ENCODE results near the gene UBE2J1. TPM values are rescaled to one million over a fixed set of nuclear protein-coding genes. Genes with fewer than 3 reads are reported as not detected.

UBE2J1 gene
- total RNA-seq, 1 experiment from 2014 or later, result 23.3 TPM

DNA sequence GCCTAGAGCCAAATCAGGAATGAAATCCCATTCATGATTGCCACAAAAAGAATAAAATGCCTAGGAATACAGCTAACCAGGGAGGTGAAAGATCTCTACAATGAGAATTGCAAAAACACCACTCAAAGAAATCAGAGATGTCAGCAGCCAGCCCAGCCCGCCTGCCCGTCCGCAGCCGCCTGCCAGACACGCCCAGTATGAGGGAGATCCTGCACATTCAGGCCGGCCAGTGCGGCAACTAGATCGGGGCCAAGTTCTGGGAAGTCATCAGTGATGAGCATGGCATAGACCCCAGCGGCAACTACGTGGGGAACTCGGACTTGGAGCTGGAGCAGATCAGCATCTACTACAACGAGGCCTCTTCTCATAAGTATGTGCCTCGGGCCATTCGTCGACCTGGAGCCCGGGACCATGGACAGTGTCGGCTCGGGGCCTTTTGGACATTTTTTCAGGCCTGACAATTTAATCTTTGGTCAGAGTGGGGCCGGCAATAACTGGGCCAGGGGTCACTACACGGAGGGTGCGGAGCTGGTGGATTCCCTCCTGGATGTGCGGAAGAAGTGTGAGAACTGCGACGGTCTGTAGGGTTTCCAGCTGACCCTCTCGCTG is 50.8 kb downstream of the UBE2J1 start:
- Histone ChIP-seq H3K9me2 (ENCODE audit: insufficient read depth) (no peaks in the 10 kb centered on the region), H3K4me1 (ENCODE audit: control insufficient read depth in 1 of 2, insufficient read depth in 2 of 2, low read length in 2 of 2) (peaks cover 20 to 33% of the 10 kb centered on the region in 2 experiments), H3K4me3 (replicated peaks in 1 of 2; ENCODE audit: low read depth in 1 of 2, low read length in 2 of 2) (no peak overlapping the region), H3K9me3 (ENCODE audit: control insufficient read depth in 1 of 2, insufficient read depth in 1 of 2, low read depth in 1 of 2, low read length in 2 of 2) (no peaks in the 10 kb centered on the region; a peak in 1 of 4 replicates), H3K27me3 (ENCODE audit: insufficient read depth, low read length) (peaks cover 3% of the 10 kb centered on the region; the same call in 1 of the 2 replicates), H3K79me2 (ENCODE audit: insufficient read depth, low read length) (no peaks in the 10 kb centered on the region), H3K4me2 (ENCODE audit: low read length) (no peak overlapping the region), H3K27ac (ENCODE audit: low read depth, low read length) (no peak overlapping the region), H3K9ac (ENCODE audit: low read length) (no peak overlapping the region), H4K20me1 (ENCODE audit: insufficient read depth) (no peaks in the 10 kb centered on the region), H2AFZ (ENCODE audit: low read depth, low read length, poor library complexity, severe bottlenecking) (no peak overlapping the region), H3K36me3 (ENCODE audit: control insufficient read depth in 1 of 2, insufficient read depth in 2 of 2, low read length in 2 of 2) (no peaks in the 10 kb centered on the region)
- ATAC-seq (no peak), DNase-seq (ENCODE audit: low read depth, low spot score) (no peak)
- TF ChIP-seq, protein P1, sequence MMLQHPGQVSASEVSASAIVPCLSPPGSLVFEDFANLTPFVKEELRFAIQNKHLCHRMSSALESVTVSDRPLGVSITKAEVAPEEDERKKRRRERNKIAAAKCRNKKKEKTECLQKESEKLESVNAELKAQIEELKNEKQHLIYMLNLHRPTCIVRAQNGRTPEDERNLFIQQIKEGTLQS (IDR thresholded peaks at IDR 0.05), result no peak
- TF ChIP-seq, protein P2, sequence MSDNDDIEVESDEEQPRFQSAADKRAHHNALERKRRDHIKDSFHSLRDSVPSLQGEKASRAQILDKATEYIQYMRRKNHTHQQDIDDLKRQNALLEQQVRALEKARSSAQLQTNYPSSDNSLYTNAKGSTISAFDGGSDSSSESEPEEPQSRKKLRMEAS (IDR thresholded peaks at IDR 0.05), result no peak
- no peak for TF ChIP-seq EGR1 (IDR thresholded peaks at IDR 0.05; ENCODE audit: low read depth)
- no peak for TF ChIP-seq SRF (IDR thresholded peaks at IDR 0.05; ENCODE audit: low read depth)
- TF ChIP-seq CBX3 (IDR thresholded peaks at IDR 0.05; ENCODE audit: low read depth), result no peak
- no peak for TF ChIP-seq ZNF274 (IDR thresholded peaks at IDR 0.05; ENCODE audit: low read depth, low read length)
- no peak for TF ChIP-seq JUND (IDR thresholded peaks at IDR 0.05)
- no peak for TF ChIP-seq YY1 (IDR thresholded peaks at IDR 0.05; ENCODE audit: extremely low read depth, insufficient replicate concordance, low read depth, low read length)
- TF ChIP-seq TCF7L2 (IDR thresholded peaks at IDR 0.05; ENCODE audit: borderline replicate concordance, extremely low read depth, insufficient read depth, insufficient read length), result no peak
- no peak for TF ChIP-seq RAD21 (IDR thresholded peaks at IDR 0.05; ENCODE audit: low read depth)
- no peak for TF ChIP-seq CEBPB (IDR thresholded peaks at IDR 0.05; ENCODE audit: low read depth)
- ChIA-PET RAD21 (ENCODE audit: low non-redundant PET in 1 of 2, low total read pairs in 2 of 2, uncharacterized antibody in 2 of 2, unreplicated experiment in 2 of 2) (no interaction called here), CTCF (no interaction called here), POLR2A (no interaction called here)
- intact Hi-C loops (cut with micrococcal nuclease), result no loop called here
- BruUV-seq (replicated peaks), result no TSS peak
